ENCODE results near the gene OGDHL. TPM values are rescaled to one million over a fixed set of nuclear protein-coding genes. Genes with fewer than 3 reads are reported as not detected.

Gene OGDHL
- total RNA-seq, 2 donors from 2014 or later = 2.6 to 4.3 TPM

GRCh38 chr10:49691588-49691987 lies 70.5 kb downstream of the OGDHL start:
- H3K9me3 ChIP-seq = no peaks in the 10 kb centered on the region
- intact Hi-C loops (cut with DNase I) = no loop called here
- H3K27ac ChIP-seq = no peak overlapping the region
- no peaks in the 10 kb centered on the region for H3K36me3 ChIP-seq (replicated peaks in 1 of 2; ENCODE audit: insufficient read depth in 1 of 2, low read depth in 2 of 2)
- no peak for DNase-seq
- peaks cover 0 to 6% of the 10 kb centered on the region in 2 donors for H3K27me3 ChIP-seq
- 35 to 39% methylated on average over 7 to 9 of the region's 9 CpGs for WGBS, 2 donors
- no peak overlapping the region for H3K4me3 ChIP-seq
- TF ChIP-seq CTCF (IDR thresholded peaks at IDR 0.05) (no peak), POLR2A (IDR thresholded peaks at IDR 0.05) (no peak)
- ATAC-seq = no peak
- H3K4me1 ChIP-seq = no peaks in the 10 kb centered on the region

GRCh38 chr10:49690698-49691356 lies 71.3 kb downstream of the OGDHL start:
- Histone ChIP-seq H3K36me3 (replicated peaks in 1 of 2; ENCODE audit: insufficient read depth in 1 of 2, low read depth in 2 of 2) (no peaks in the 10 kb centered on the region), H3K4me1 (no peaks in the 10 kb centered on the region), H3K27me3 (peaks cover 0 to 6% of the 10 kb centered on the region in 2 donors), H3K27ac (no peak overlapping the region), H3K4me3 (no peak overlapping the region), H3K9me3 (no peaks in the 10 kb centered on the region)
- intact Hi-C loops (cut with DNase I) = no loop called here
- DNase-seq (no peak), ATAC-seq (no peak)
- WGBS, 2 donors = 18 to 19% methylated on average over 12 of the region's 12 CpGs
- TF ChIP-seq POLR2A (IDR thresholded peaks at IDR 0.05) (no peak), CTCF (IDR thresholded peaks at IDR 0.05) (no peak)

- 19 to 26% methylated on average over 12 of the region's 12 CpGs for WGBS, 2 donors
- Histone ChIP-seq H3K27me3 (peaks cover 0 to 6% of the 10 kb centered on the region in 2 donors), H3K4me1 (no peaks in the 10 kb centered on the region), H3K27ac (no peak overlapping the region), H3K36me3 (replicated peaks in 1 of 2; ENCODE audit: insufficient read depth in 1 of 2, low read depth in 2 of 2) (no peaks in the 10 kb centered on the region), H3K4me3 (no peak overlapping the region), H3K9me3 (no peaks in the 10 kb centered on the region)
- DNase-seq (no peak), ATAC-seq (no peak)
- no peak for TF ChIP-seq CTCF (IDR thresholded peaks at IDR 0.05)
- no peak for TF ChIP-seq POLR2A (IDR thresholded peaks at IDR 0.05)
- intact Hi-C loops (cut with DNase I) = no loop called here
These were observed 72.1 kb downstream of the OGDHL start for GRCh38 chr10:49689882-49690510.

GRCh38 chr10:49688920-49689319 lies 73.2 kb downstream of the OGDHL start:
- intact Hi-C loops (cut with DNase I) = no loop called here

More at GRCh38 chr10:49688920-49689319, 73.2 kb downstream of the OGDHL start:
- H3K36me3 ChIP-seq (replicated peaks in 1 of 2; ENCODE audit: insufficient read depth in 1 of 2, low read depth in 2 of 2) = no peaks in the 10 kb centered on the region
- peaks cover 0 to 6% of the 10 kb centered on the region in 2 donors for H3K27me3 ChIP-seq
- H3K4me3 ChIP-seq = no peak overlapping the region
- WGBS, 2 donors = 9 to 22% methylated on average over 7 of the region's 7 CpGs
- no peaks in the 10 kb centered on the region for H3K9me3 ChIP-seq
- ATAC-seq = no peak
- no peak overlapping the region for H3K27ac ChIP-seq
- H3K4me1 ChIP-seq = no peaks in the 10 kb centered on the region
- TF ChIP-seq POLR2A (IDR thresholded peaks at IDR 0.05) (no peak), CTCF (IDR thresholded peaks at IDR 0.05) (no peak)
- no peak for DNase-seq
